Measurements from ENCODE around the gene ZNF516.

GRCh38 chr18:76425146-76426131, 69.6 kb downstream of the ZNF516 start:
- TF ChIP-seq YY1 (IDR thresholded peaks at IDR 0.05; ENCODE audit: low read depth): no peak
- TF ChIP-seq CREB1 (IDR thresholded peaks at IDR 0.05; ENCODE audit: low read depth): no peak
- no peak for TF ChIP-seq TAF1 (IDR thresholded peaks at IDR 0.05; ENCODE audit: low read depth)
